GM12873 (cell line): ENCODE measurements around the gene MED4.

Experiments
- TF ChIP-seq, protein P1 (sequence below): IDR thresholded peaks from 2 replicates; pipeline ENCODE4 v1.5.1; 2012; ENCODE audit warnings: low read depth, mild to moderate bottlenecking, moderate library complexity, low read length, control low read depth; ENCODE audit not compliant: insufficient read depth; ENCODE audit errors: missing control alignments

Gene MED4, protein sequence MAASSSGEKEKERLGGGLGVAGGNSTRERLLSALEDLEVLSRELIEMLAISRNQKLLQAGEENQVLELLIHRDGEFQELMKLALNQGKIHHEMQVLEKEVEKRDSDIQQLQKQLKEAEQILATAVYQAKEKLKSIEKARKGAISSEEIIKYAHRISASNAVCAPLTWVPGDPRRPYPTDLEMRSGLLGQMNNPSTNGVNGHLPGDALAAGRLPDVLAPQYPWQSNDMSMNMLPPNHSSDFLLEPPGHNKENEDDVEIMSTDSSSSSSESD

DNA sequence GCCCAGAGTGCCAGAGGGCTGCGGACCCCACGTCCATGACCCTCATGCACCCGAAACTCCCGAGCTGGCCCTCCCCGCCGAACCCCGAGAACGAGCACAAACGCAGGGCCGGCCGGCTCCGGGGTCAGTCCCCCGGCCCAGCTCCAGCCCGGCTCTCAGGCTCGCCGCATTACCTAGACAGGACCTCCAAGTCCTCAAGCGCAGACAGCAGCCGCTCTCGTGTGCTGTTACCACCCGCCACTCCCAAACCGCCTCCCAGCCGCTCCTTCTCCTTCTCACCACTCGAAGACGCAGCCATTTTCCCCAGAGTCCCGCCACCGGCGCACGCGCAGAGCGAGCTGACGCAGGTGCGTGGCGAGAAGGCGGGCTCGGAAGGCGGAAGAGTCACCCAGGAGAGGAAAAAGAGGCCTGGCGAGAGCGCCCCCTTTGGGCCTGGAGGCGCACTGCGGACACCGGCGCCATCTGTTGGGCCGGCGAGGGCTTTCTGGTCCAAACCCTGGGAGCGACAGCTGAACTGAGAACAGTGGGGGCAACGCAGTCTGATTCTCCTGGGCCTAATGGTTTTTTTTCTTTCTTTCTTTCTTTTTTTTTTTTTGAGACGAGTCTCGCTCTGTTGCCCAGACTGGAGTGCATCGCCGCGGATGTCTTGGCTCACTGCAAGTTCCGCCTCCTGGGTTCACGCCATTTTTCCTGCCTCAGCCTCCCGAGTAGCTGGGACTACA, at the start of gene MED4:
Gene MED4 (minus strand): TSS at position 324 of the 722 bp plus-strand sequence. CDS start 26 bp downstream, at position 298.
- TF ChIP-seq, protein P1, sequence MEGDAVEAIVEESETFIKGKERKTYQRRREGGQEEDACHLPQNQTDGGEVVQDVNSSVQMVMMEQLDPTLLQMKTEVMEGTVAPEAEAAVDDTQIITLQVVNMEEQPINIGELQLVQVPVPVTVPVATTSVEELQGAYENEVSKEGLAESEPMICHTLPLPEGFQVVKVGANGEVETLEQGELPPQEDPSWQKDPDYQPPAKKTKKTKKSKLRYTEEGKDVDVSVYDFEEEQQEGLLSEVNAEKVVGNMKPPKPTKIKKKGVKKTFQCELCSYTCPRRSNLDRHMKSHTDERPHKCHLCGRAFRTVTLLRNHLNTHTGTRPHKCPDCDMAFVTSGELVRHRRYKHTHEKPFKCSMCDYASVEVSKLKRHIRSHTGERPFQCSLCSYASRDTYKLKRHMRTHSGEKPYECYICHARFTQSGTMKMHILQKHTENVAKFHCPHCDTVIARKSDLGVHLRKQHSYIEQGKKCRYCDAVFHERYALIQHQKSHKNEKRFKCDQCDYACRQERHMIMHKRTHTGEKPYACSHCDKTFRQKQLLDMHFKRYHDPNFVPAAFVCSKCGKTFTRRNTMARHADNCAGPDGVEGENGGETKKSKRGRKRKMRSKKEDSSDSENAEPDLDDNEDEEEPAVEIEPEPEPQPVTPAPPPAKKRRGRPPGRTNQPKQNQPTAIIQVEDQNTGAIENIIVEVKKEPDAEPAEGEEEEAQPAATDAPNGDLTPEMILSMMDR = peak; percentile 100

DNA sequence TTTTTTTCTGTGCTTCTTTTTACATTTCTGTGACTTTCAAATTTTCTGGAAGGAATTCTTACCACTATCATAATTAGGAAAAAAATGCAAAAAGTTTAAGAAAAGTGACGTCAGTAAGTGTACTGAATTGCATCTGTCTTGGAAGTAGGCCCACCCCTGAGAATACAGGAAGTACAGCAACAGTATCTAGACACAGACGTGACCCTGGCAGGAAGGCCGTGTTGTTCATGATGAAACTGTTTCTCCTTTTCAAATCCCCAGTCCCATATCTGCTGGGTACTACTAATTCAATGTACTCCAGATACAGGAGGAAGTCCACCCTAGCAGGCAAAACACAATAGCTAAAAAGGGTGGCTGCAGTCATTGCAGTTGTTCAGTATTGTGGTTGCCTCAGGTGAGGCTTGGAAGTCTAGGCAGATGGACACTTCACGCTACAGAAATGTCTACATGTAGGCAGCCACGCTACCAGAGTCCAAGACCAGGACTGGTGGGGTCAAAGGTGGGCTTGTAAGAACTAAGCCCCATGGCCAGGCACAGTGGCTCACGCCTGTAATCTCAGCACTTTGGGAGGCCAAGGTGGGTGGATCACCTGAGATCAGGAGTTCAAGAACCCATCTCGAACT, 49.6 kb upstream of the MED4 start:
- TF ChIP-seq, protein P1 = no peak

DNA sequence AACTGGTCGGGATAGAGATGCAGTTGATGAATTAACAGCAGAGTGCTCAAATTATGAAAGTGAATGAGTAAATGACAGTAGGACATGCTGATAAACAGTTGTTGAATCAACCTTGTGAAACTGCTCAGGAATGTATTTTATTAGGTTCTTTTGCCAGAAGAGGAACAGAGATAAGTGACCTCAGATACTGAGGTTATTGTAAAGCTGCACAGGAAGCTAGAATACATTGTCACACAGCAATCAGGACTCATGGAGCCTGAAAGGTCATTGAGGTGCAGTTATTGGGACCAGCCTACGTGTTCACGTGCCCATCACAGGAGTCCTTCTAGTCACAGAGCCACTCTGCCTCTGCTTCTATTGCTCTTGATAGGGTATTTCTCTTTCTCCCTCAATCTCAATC, 47.5 kb upstream of the MED4 start:
- TF ChIP-seq, protein P1 = no peak

DNA sequence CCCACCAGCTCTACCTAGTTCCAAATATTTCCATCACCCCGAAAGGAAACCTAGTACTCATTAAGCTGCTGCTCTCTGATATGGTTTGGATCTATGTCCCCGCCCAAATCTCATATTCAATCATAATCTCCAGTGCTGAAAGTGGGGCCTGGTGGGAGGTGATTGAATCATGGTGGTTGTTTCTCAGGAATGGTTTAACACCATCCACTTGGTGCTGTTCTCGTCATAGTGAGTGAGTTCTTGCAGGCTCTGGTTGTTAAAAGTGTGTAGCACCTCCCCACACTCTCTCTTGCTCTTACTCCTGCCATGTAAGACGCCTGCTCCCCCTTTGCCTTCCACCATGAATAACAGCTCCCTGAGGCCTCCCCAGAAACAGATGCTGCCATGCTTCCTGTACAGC, 43.4 kb upstream of the MED4 start:
- TF ChIP-seq, protein P1 = no peak

DNA sequence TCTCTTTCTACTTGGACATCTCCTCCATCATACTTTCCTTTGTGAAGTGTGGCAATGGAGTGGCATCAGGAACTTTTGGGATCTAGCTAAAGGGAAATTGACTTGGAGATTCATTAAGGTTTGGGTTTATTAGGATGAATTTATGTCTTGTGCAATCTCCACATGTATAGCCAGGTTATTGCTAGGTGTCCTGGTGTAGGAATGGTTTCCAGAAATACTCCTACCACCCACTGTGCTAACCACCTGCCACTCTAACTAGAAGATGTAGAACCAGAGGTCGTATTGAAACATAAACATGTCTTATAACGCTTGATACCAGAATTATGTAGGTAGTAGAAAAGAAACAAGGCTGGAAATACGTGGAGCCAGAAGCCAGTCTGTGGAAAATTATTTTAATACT, 38.1 kb upstream of the MED4 start:
- TF ChIP-seq, protein P1 = no peak

DNA sequence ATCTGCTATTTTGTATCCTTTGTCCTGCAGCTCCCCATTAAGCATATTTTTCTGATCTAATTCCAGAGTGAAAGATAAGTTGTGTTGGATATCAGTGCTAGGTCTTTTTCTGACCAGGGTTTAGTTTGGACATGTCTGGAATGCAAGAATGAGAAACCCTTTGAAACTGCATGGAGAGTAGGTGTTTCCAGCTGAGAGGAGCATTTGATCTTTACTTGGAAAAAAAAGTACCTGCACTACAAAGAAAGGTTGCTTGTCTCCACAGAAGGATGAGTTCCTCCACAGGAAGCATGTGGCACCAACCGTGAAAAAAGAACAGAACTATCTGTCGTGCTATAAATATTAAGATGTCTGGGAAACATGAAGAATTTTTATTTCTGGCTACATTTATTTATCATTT, 36.6 kb upstream of the MED4 start:
- TF ChIP-seq, protein P1 = no peak
